SU-DHL-6 (cell line): ENCODE data around the gene SLC38A1.

ENCODE experiments used
- H2AFZ ChIP-seq: fragments of 200-600 bp; sonication (generic); 2 replicates; pipeline ENCODE4 v1.6.1; 2014; ENCODE audit warnings: low read depth, mild to moderate bottlenecking, moderate library complexity, mixed read lengths, antibody characterized with exemption, low read length; ENCODE audit not compliant: severe bottlenecking
- H3F3A ChIP-seq: fragments of 200-600 bp; shearing (Covaris generic); 2 replicates; pipeline ENCODE4 v1.6.0; 2016; ENCODE audit warnings: antibody characterized with exemption, mild to moderate bottlenecking; ENCODE audit not compliant: insufficient read depth
- H3K27ac ChIP-seq: fragments of 200-600 bp; sonication (generic); 2 replicates; pipeline ENCODE4 v1.5.1; 2016; ENCODE audit warnings: low read depth, mild to moderate bottlenecking, low read length, moderate library complexity, mixed read lengths
- H3K27me3 ChIP-seq: fragments of 200-600 bp; sonication (generic), shearing (Covaris generic); 2 replicates; pipeline ENCODE4 v1.6.0; 2014; ENCODE audit warnings: mild to moderate bottlenecking, low read length
- H3K36me3 ChIP-seq: fragments of 200-600 bp; sonication (generic); 2 replicates; pipeline ENCODE4 v1.6.1; 2014; ENCODE audit warnings: mild to moderate bottlenecking, low read length, mixed read lengths
- H3K4me2 ChIP-seq: fragments of 300-600, 200-600 bp; shearing (Covaris generic), sonication (generic); 2 replicates; pipeline ENCODE4 v1.6.0; 2014; ENCODE audit warnings: low read length, low read depth, mild to moderate bottlenecking; ENCODE audit not compliant: poor library complexity, severe bottlenecking
- H3K4me3 ChIP-seq: fragments of 200-600 bp; sonication (generic); 2 replicates; pipeline ENCODE4 v1.5.1; 2014; ENCODE audit warnings: antibody characterized with exemption, low read length, mild to moderate bottlenecking, mixed read lengths; ENCODE audit not compliant: insufficient read depth, poor library complexity, severe bottlenecking
- H3K79me2 ChIP-seq: fragments of 200-600 bp; sonication (generic); 2 replicates; pipeline ENCODE4 v1.6.1; 2014; ENCODE audit warnings: mild to moderate bottlenecking, low read length, moderate library complexity; ENCODE audit not compliant: insufficient read depth
- H3K9ac ChIP-seq: fragments of 200-600 bp; sonication (generic); 2 replicates; pipeline ENCODE4 v1.7.0; 2014; ENCODE audit warnings: mild to moderate bottlenecking, low read length
- H3K9me2 ChIP-seq: fragments of 200-600 bp; sonication (generic); replicated peaks from 2 replicates; pipeline ENCODE4 v1.6.1; 2014; ENCODE audit warnings: low read length; ENCODE audit not compliant: insufficient read depth
- H3K9me3 ChIP-seq: fragments of 200-600 bp; sonication (generic); 2 replicates; pipeline ENCODE4 v1.6.1; 2014; ENCODE audit warnings: low read length, mixed read lengths; ENCODE audit not compliant: insufficient read depth
- H4K20me1 ChIP-seq: fragments of 200-600 bp; sonication (generic); 2 replicates; pipeline ENCODE4 v1.6.1; 2014; ENCODE audit warnings: low read depth, mild to moderate bottlenecking, antibody characterized with exemption, low read length, moderate library complexity, mixed read lengths
- CTCF ChIP-seq: fragments of 200-600 bp; sonication (generic); IDR thresholded peaks from one replicate; pipeline ENCODE4 v1.5.1; 2017; ENCODE audit warnings: antibody characterized with exemption, mild to moderate bottlenecking, low read length, moderate library complexity; ENCODE audit not compliant: insufficient read depth, poor library complexity, severe bottlenecking
- EZH2phosphoT487 ChIP-seq: fragments of 200-600 bp; sonication (generic), shearing (Covaris generic); conservative IDR thresholded peaks from 2 replicates; pipeline ENCODE4 v1.6.1; 2018; ENCODE audit warnings: mild to moderate bottlenecking, antibody characterized with exemption, low read length, moderate library complexity, mixed read lengths

SLC38A1 gene

GRCh38 chr12:46188170-46188569 is 80.7 kb downstream of the SLC38A1 start:
- H4K20me1 ChIP-seq, result no peaks in the 10 kb centered on the region
- H3K9me3 ChIP-seq, result no peaks in the 10 kb centered on the region
- H3K36me3 ChIP-seq, result peaks cover 13% of the 10 kb centered on the region
- H3K4me3 ChIP-seq, result no peak overlapping the region
- TF ChIP-seq CTCF, result no peak
- no peak for TF ChIP-seq EZH2phosphoT487
- no peaks in the 10 kb centered on the region for H3K9me2 ChIP-seq
- H3K9ac ChIP-seq, result no peak overlapping the region
- H3K79me2 ChIP-seq, result no peaks in the 10 kb centered on the region
- no peak overlapping the region for H3K27ac ChIP-seq
- H3F3A ChIP-seq, result 0 out of 2 replicates have a peak, but pooled peaks cover 14% of the 10 kb centered on the region
- H3K27me3 ChIP-seq, result no peaks in the 10 kb centered on the region
- no peak overlapping the region for H3K4me2 ChIP-seq
- H2AFZ ChIP-seq, result no peak overlapping the region

- H3K9me3 ChIP-seq, result no peaks in the 10 kb centered on the region
- H3K79me2 ChIP-seq, result no peaks in the 10 kb centered on the region
- TF ChIP-seq EZH2phosphoT487 (no peak), CTCF (no peak)
- peaks cover 13% of the 10 kb centered on the region for H3K36me3 ChIP-seq
- H3K27me3 ChIP-seq, result no peaks in the 10 kb centered on the region
- no peak overlapping the region for H3K27ac ChIP-seq
- H3F3A ChIP-seq, result peaks cover 20% of the 10 kb centered on the region; the same call in 1 of the 2 replicates
- no peak overlapping the region for H3K4me3 ChIP-seq
- no peak overlapping the region for H3K9ac ChIP-seq
- H2AFZ ChIP-seq, result no peak overlapping the region
- H4K20me1 ChIP-seq, result no peaks in the 10 kb centered on the region
- H3K4me2 ChIP-seq, result no peak overlapping the region
- no peaks in the 10 kb centered on the region for H3K9me2 ChIP-seq
Observed at GRCh38 chr12:46187023-46187422, 81.8 kb downstream of the SLC38A1 start.

DNA sequence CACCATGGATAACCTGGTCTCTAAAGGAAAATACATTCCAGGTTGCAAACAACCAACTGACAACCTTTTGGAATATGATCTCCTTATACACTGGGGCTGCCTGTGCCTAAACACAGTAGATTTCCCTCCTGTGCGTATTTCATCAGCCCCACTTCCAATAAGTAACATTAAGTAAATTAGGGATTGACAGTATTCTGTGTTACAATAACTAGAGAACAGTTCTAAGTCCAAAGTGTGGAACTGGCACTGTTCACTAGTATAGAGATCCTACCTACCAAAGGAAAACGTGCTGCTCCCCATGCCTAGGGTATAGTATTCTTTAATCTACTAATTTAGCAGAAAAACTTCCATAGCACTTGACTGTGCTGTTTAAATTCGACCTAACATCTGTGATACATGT is 82.8 kb downstream of the SLC38A1 start:
- H4K20me1 ChIP-seq, result no peaks in the 10 kb centered on the region
- H3K9me3 ChIP-seq, result no peaks in the 10 kb centered on the region
- no peak overlapping the region for H3K4me3 ChIP-seq
- H3K27me3 ChIP-seq, result no peaks in the 10 kb centered on the region
- TF ChIP-seq EZH2phosphoT487, result no peak
- TF ChIP-seq CTCF, result no peak
- H3K36me3 ChIP-seq, result peaks cover 13% of the 10 kb centered on the region
- no peaks in the 10 kb centered on the region for H3K79me2 ChIP-seq
- H3F3A ChIP-seq, result peaks cover 21% of the 10 kb centered on the region; the same call in 1 of the 2 replicates
- no peaks in the 10 kb centered on the region for H3K9me2 ChIP-seq
- no peak overlapping the region for H3K9ac ChIP-seq
- no peak overlapping the region for H3K4me2 ChIP-seq
- no peak overlapping the region for H3K27ac ChIP-seq
- H2AFZ ChIP-seq, result no peak overlapping the region
